Measurements from ENCODE around the gene MYLK4.

MYLK4 gene

DNA sequence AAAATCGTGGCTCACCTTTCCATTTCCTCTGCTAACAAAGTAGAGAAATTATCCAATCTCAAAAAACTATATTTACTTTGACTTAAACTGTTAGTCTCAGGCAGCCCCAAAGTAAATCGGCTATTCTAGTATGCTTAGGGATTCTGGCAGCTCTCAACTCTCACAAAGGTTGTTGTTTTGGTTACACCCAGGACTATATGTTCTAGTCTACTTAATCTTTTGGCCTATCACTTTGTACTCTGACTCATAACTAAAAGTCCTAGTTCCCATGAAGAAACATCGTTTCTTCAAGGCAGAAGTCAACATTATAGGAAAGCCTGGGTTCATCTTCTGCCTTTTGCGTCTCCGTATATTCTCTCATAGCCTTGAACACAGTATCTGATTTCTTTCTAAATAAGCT is 42.3 kb downstream of the MYLK4 start:
- no peak for DNase-seq (ENCODE audit: low read depth in 2 of 2)

- DNase-seq (ENCODE audit: low read depth in 2 of 2) = no peak
Observed at GRCh38 chr6:2706558-2706957, 44.2 kb downstream of the MYLK4 start.

- DNase-seq (ENCODE audit: low read depth in 2 of 2) = no peak
Observed at GRCh38 chr6:2705256-2705655, 45.5 kb downstream of the MYLK4 start.

- DNase-seq (ENCODE audit: low read depth in 2 of 2) = no peak
Observed at GRCh38 chr6:2697291-2697690, 53.4 kb downstream of the MYLK4 start.

GRCh38 chr6:2695454-2696095 is 55.1 kb downstream of the MYLK4 start:
- DNase-seq (ENCODE audit: low read depth in 2 of 2) = no peak

DNA sequence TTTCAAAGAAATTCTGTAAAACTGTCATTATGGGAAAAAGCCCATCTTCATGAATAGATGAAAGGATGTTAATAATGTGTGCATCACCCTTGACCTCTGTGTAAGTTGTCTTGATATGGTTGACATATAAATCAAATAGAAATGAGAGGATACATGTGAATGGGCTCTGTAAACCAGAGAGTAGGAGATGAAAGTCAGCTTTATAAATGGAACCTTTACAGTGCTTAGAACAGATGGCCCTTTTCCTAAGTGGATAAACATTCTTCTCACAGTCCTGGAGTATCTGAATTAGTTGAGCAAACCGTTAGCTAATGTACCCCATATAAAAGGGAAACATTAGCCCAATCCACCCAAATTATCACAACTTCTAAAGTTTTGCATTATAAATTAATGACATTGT is 57.5 kb downstream of the MYLK4 start:
- no peak for DNase-seq (ENCODE audit: low read depth in 2 of 2)

GRCh38 chr6:2688401-2689064 is 62.2 kb downstream of the MYLK4 start:
- no peak for DNase-seq (ENCODE audit: low read depth in 2 of 2)

- DNase-seq (ENCODE audit: low read depth in 2 of 2) = no peak
Observed at GRCh38 chr6:2687456-2687855, 63.3 kb downstream of the MYLK4 start.

- no peak for DNase-seq (ENCODE audit: low read depth in 2 of 2)
Observed at GRCh38 chr6:2686515-2686914, 64.2 kb downstream of the MYLK4 start.

GRCh38 chr6:2684766-2685754 is 65.7 kb downstream of the MYLK4 start:
- DNase-seq (ENCODE audit: low read depth in 2 of 2) = no peak

DNA sequence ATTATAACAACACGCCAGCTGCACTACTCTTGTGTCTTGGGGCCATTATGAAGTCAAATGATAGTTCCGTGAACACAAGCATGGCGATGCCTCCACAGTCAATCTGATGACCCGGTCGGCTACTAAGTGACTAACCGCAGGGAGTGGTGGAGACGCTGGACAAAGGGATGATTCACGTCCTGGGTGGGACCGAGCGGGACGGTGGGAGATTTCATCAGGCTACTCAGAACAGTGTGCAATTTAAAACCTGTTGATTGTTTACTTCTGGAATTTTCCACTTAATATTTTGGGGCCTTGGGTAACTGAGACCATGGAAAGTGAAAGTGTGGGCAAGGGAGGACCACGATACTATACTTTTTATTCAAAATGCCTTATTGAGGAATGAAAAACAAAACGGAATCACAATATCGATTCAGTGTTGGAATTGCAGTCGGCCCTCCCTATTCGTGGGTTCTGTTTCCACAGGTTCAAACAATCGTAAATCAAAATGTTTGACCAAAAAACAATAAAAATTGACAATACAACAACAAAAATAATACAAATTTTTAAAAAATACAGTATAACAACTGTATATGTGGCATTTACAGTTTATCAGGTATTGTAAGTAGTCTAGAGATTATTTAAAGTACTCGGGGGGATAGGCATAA is 66.5 kb downstream of the MYLK4 start:
- no peak for DNase-seq (ENCODE audit: low read depth in 2 of 2)

- no peak for DNase-seq (ENCODE audit: low read depth in 2 of 2)
Observed at GRCh38 chr6:2680264-2680922, 70.3 kb downstream of the MYLK4 start.

- DNase-seq (ENCODE audit: low read depth in 2 of 2) = no peak
Observed at GRCh38 chr6:2677080-2677593, 73.6 kb downstream of the MYLK4 start.

DNA sequence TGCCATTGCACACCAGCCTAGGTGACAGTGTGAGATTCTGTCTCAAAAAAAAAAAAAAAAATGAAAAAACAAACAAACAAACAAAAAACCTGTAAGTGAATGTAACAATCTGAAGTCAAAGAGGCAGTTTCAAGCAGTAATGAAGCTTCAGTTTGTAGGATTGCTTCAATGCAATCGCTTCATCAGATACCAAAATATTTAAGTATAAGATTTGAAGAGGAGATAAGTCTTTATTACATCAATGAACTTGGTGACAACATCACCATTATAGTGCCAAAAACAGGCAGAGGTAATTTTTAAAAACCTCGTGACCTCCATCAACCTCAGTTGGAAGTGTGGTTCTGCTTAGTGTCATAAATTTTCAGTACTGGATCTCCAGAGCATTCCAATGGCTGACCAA is 74.7 kb downstream of the MYLK4 start:
- DNase-seq (ENCODE audit: low read depth in 2 of 2) = no peak

DNA sequence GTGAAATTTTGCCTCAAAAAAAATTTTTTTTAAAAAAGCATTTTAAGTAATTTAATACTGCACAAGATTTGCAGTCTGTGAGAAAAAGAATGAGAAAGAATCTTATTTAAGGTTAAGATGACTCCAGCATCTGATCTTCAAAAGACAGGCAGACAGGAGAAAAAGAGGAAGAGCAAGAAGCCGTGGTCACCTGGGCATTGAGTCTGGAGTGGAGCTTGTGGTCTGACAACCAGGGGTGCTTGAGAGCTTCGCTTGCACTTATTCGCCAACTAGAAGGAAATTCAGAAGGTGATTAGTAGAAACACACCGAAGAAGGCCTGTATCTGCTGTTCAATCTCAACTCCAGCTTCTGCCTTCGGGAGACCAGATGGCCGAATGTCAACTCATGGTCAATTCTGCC is 75.9 kb downstream of the MYLK4 start:
- no peak for DNase-seq (ENCODE audit: low read depth in 2 of 2)

GRCh38 chr6:2669067-2669700 is 81.5 kb downstream of the MYLK4 start:
- DNase-seq (ENCODE audit: low read depth in 2 of 2) = no peak

DNA sequence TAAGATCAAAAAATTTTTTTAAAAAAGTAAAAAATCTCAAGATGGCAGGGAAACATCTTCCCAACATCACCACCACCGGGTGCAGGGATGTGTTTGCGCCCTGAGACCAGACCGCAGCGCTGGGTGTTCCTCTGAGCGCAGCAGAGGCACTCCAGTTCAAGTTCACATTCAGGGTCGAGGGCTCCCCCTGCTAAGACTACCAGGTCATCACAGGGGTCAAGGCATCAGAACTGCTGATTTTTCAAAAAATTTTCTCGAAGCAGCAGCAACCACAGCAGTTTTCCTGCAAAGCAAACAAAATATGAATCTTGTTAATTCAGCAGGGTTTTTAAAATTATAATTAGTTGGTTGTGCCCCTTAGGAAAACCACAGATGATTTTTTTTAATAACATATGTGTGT is 83.1 kb downstream of the MYLK4 start:
- DNase-seq (ENCODE audit: low read depth in 2 of 2) = no peak

DNA sequence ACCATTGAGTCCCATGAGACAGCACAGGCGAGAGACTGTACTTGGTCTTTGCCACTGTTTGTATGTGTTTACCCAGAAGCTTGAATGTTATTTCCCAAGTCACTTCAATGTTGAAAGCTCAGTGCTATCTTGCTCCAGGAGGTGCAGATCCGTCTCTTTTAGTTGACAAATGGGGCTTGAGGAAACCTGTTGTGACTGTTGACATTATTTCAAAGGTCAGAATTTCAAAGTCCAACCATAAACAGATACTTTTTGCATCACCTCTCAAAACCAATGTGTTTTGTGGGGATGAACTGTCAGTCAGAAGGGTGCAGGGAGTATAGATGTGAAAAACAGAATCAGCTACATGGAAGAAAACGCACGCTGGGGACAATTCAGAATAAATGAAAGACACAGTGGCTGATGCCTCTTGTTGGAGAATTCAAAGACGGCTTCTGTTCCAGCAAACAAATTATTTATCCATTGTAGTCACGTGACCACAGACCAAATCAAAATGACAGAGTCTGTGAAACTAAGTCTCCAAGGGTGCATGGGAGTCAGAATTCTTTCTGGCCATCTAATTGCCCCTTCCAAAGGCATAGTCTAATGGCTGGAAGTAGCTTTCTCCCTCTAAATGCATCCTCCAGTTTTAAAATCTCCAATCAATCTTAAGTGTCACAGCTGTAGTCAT is 83.7 kb downstream of the MYLK4 start:
- no peak for DNase-seq (ENCODE audit: low read depth in 2 of 2)

- DNase-seq (ENCODE audit: low read depth in 2 of 2) = no peak
Observed at GRCh38 chr6:2665146-2666070, 85.3 kb downstream of the MYLK4 start.
